GM23338 (cell line): Measurements from ENCODE around the gene FARP1. TPM values are rescaled to one million over a fixed set of nuclear protein-coding genes. Genes with fewer than 3 reads are reported as not detected.

Experiments used
- ATAC-seq: fragments of 200-7000 bp; cut with Tn5 transposase; 3 replicates; pipeline ENCODE4 v1.9.1; 2020
- DNase-seq: peaks from one replicate; pipeline ENCODE4 v3.0.0-alpha.2; 2015; ENCODE audit warnings: low spot score
- H2AFZ ChIP-seq: fragments of 200-600 bp; sonication (generic); 2 replicates; pipeline ENCODE4 v1.8.0; 2016; ENCODE audit warnings: antibody characterized with exemption, mild to moderate bottlenecking, moderate library complexity
- H3F3A ChIP-seq: fragments of 200-600 bp; sonication (generic); replicated peaks from 2 replicates; pipeline ENCODE4 v1.8.0; 2017; ENCODE audit warnings: antibody characterized with exemption, mixed run types, low read depth
- H3K27ac ChIP-seq: fragments of 200-600 bp; sonication (generic); 2 replicates; pipeline ENCODE4 v1.6.1; 2016; ENCODE audit warnings: low read depth
- H3K27me3 ChIP-seq: fragments of 200-600 bp; sonication (generic); 2 replicates; pipeline ENCODE4 v1.8.0; 2016; ENCODE audit warnings: mild to moderate bottlenecking, mixed run types, moderate library complexity; ENCODE audit not compliant: insufficient read depth
- H3K36me3 ChIP-seq: fragments of 200-600 bp; sonication (generic); 2 replicates; pipeline ENCODE4 v1.8.0; 2016; ENCODE audit warnings: mild to moderate bottlenecking; ENCODE audit not compliant: insufficient read depth
- H3K4me1 ChIP-seq: fragments of 200-600 bp; sonication (generic); 2 replicates; pipeline ENCODE4 v1.8.0; 2016; ENCODE audit warnings: mild to moderate bottlenecking, moderate library complexity; ENCODE audit not compliant: insufficient read depth
- H3K4me2 ChIP-seq: fragments of 200-600 bp; sonication (generic); 2 replicates; pipeline ENCODE4 v1.7.1; 2017; ENCODE audit warnings: mixed run types
- H3K4me3 ChIP-seq: fragments of 200-600 bp; sonication (generic); 2 replicates; pipeline ENCODE4 v1.6.1; 2016; ENCODE audit warnings: mixed run types
- H3K79me2 ChIP-seq: fragments of 200-600 bp; sonication (generic); replicated peaks from 2 replicates; pipeline ENCODE4 v1.8.0; 2017; ENCODE audit warnings: mild to moderate bottlenecking; ENCODE audit not compliant: insufficient read depth
- H3K9me2 ChIP-seq: fragments of 200-600 bp; sonication (generic); 2 replicates; pipeline ENCODE4 v1.8.0; 2017; ENCODE audit not compliant: insufficient read depth
- H4K20me1 ChIP-seq: fragments of 200-600 bp; sonication (generic); replicated peaks from 2 replicates; pipeline ENCODE4 v1.8.0; 2017; ENCODE audit warnings: mild to moderate bottlenecking; ENCODE audit not compliant: insufficient read depth
- H3K27ac Mint-ChIP-seq: 2 replicates; pipeline ENCODE4 v1.8.0; 2020; ENCODE audit warnings: inconsistent platforms, mild to moderate bottlenecking, moderate library complexity, mixed read lengths
- H3K27me3 Mint-ChIP-seq: 3 replicates; pipeline ENCODE4 v1.8.0; 2022; ENCODE audit warnings: low read depth, mild to moderate bottlenecking, moderate library complexity, mixed read lengths, inconsistent platforms; ENCODE audit not compliant: insufficient read depth, poor library complexity
- H3K36me3 Mint-ChIP-seq: 3 replicates; pipeline ENCODE4 v1.8.0; 2021; ENCODE audit warnings: low read depth, mild to moderate bottlenecking, inconsistent platforms, moderate library complexity, mixed read lengths
- H3K4me1 Mint-ChIP-seq: 3 replicates; pipeline ENCODE4 v1.8.0; 2020; ENCODE audit warnings: mild to moderate bottlenecking, inconsistent platforms, mixed read lengths
- H3K4me3 Mint-ChIP-seq: 3 replicates; pipeline ENCODE4 v1.8.0; 2021; ENCODE audit warnings: moderate library complexity, mild to moderate bottlenecking, inconsistent platforms, mixed read lengths
- H3K9me3 Mint-ChIP-seq: 3 replicates; pipeline ENCODE4 v1.8.0; 2020; ENCODE audit warnings: moderate library complexity, mild to moderate bottlenecking, inconsistent platforms, mixed read lengths
- CREB1 ChIP-seq: fragments of 250-450 bp; sonication (Bioruptor Pico); IDR thresholded peaks from 2 replicates; pipeline ENCODE4 v1.5.0; 2020; ENCODE audit warnings: low read depth, mild to moderate bottlenecking, moderate library complexity
- ETS1 ChIP-seq: IDR thresholded peaks from 2 replicates; pipeline ENCODE4 v1.6.1; 2016; ENCODE audit warnings: antibody characterized with exemption
- EZH2 ChIP-seq: fragments of 200-600 bp; sonication (generic); IDR thresholded peaks from one replicate; pipeline ENCODE4 v1.8.0; 2017; ENCODE audit warnings: antibody characterized with exemption, mild to moderate bottlenecking, low read depth; ENCODE audit not compliant: unreplicated experiment
- JUNB ChIP-seq: IDR thresholded peaks from one replicate; pipeline ENCODE4 v1.6.1; 2016; ENCODE audit warnings: antibody characterized with exemption; ENCODE audit not compliant: unreplicated experiment
- POLR2AphosphoS5 ChIP-seq: IDR thresholded peaks from 2 replicates; pipeline ENCODE4 v1.6.1; 2016; ENCODE audit warnings: antibody characterized with exemption, low read depth
- REST ChIP-seq: IDR thresholded peaks from one replicate; pipeline ENCODE4 v1.6.1; 2018; ENCODE audit warnings: antibody characterized with exemption; ENCODE audit not compliant: unreplicated experiment
- STAT1 ChIP-seq: IDR thresholded peaks from one replicate; pipeline ENCODE4 v1.6.1; 2016; ENCODE audit warnings: antibody characterized with exemption; ENCODE audit not compliant: unreplicated experiment
- ZNF331 ChIP-seq: fragments of 250-450 bp; sonication (Bioruptor Pico); IDR thresholded peaks from 2 replicates; pipeline ENCODE4 v1.5.0; 2020; ENCODE audit warnings: low read depth, mild to moderate bottlenecking, moderate library complexity
- polyA plus RNA-seq: library from polyadenylated mRNA; unstranded; fragments of >200 nt; fragmentation: Nextera tagmentation; extraction: Ambion mirVana; gene quantifications from 2 replicates; pipeline ENCODE4 v1.2.1, GENCODE V29; 2016
- total RNA-seq: library from RNA; depleted of rRNA; stranded (reverse); fragments of >200 nt; shearing (Covaris generic); gene quantifications from 2 replicates; pipeline ENCODE4 v1.2.3, GENCODE V29; 2014
- TF ChIP-seq, protein P1 (sequence below): fragments of 250-450 bp; sonication (Bioruptor Pico); IDR thresholded peaks from 2 replicates; pipeline ENCODE4 v1.5.0; 2020; ENCODE audit warnings: mild to moderate bottlenecking, moderate library complexity

FARP1 gene
- total and polyA plus RNA-seq, 2 experiments from 2014 or later, result 53.6 to 82.5 TPM

DNA sequence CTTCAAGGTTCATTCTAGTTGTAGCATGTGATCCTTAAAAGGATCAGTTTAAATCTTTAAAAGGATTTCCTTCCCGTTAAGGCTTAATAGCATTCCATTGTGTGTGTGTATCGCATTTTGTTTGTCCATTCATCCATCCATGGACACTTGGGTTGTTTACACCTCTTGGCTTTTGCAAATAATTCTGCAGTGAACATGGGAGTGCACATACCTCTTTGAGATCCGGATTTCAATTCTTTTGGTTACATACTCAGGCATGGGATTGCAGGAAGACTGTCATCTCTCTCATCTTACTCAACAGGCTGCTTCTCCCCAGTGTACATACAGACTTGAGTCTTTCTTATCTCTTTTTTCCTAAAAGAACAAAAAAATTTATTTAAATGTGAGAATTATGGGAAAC, 32.9 kb downstream of the FARP1 start:
- ATAC-seq, result no peak
- H3K27me3 Mint-ChIP-seq, result no peaks in the 10 kb centered on the region
- Histone ChIP-seq H3K79me2 (peaks cover 83% of the 10 kb centered on the region), H3F3A (no peaks in the 10 kb centered on the region; the same call in 1 of the 2 replicates), H3K4me2 (no peak overlapping the region), H2AFZ (no peak overlapping the region), H3K4me1 (peaks cover 63% of the 10 kb centered on the region), H3K27ac (no peak overlapping the region), H3K4me3 (no peak overlapping the region), H4K20me1 (no peaks in the 10 kb centered on the region), H3K27me3 (no peaks in the 10 kb centered on the region), H3K36me3 (no peaks in the 10 kb centered on the region), H3K9me2 (peaks cover 6% of the 10 kb centered on the region; the same call in 1 of the 2 replicates)
- H3K4me1 Mint-ChIP-seq, result peaks cover 60% of the 10 kb centered on the region
- H3K36me3 Mint-ChIP-seq, result peaks cover 20% of the 10 kb centered on the region
- H3K9me3 Mint-ChIP-seq, result no peaks in the 10 kb centered on the region; the same call in 2 of the 3 replicates
- no peak for DNase-seq
- no peak for TF ChIP-seq STAT1
- TF ChIP-seq, protein P1, sequence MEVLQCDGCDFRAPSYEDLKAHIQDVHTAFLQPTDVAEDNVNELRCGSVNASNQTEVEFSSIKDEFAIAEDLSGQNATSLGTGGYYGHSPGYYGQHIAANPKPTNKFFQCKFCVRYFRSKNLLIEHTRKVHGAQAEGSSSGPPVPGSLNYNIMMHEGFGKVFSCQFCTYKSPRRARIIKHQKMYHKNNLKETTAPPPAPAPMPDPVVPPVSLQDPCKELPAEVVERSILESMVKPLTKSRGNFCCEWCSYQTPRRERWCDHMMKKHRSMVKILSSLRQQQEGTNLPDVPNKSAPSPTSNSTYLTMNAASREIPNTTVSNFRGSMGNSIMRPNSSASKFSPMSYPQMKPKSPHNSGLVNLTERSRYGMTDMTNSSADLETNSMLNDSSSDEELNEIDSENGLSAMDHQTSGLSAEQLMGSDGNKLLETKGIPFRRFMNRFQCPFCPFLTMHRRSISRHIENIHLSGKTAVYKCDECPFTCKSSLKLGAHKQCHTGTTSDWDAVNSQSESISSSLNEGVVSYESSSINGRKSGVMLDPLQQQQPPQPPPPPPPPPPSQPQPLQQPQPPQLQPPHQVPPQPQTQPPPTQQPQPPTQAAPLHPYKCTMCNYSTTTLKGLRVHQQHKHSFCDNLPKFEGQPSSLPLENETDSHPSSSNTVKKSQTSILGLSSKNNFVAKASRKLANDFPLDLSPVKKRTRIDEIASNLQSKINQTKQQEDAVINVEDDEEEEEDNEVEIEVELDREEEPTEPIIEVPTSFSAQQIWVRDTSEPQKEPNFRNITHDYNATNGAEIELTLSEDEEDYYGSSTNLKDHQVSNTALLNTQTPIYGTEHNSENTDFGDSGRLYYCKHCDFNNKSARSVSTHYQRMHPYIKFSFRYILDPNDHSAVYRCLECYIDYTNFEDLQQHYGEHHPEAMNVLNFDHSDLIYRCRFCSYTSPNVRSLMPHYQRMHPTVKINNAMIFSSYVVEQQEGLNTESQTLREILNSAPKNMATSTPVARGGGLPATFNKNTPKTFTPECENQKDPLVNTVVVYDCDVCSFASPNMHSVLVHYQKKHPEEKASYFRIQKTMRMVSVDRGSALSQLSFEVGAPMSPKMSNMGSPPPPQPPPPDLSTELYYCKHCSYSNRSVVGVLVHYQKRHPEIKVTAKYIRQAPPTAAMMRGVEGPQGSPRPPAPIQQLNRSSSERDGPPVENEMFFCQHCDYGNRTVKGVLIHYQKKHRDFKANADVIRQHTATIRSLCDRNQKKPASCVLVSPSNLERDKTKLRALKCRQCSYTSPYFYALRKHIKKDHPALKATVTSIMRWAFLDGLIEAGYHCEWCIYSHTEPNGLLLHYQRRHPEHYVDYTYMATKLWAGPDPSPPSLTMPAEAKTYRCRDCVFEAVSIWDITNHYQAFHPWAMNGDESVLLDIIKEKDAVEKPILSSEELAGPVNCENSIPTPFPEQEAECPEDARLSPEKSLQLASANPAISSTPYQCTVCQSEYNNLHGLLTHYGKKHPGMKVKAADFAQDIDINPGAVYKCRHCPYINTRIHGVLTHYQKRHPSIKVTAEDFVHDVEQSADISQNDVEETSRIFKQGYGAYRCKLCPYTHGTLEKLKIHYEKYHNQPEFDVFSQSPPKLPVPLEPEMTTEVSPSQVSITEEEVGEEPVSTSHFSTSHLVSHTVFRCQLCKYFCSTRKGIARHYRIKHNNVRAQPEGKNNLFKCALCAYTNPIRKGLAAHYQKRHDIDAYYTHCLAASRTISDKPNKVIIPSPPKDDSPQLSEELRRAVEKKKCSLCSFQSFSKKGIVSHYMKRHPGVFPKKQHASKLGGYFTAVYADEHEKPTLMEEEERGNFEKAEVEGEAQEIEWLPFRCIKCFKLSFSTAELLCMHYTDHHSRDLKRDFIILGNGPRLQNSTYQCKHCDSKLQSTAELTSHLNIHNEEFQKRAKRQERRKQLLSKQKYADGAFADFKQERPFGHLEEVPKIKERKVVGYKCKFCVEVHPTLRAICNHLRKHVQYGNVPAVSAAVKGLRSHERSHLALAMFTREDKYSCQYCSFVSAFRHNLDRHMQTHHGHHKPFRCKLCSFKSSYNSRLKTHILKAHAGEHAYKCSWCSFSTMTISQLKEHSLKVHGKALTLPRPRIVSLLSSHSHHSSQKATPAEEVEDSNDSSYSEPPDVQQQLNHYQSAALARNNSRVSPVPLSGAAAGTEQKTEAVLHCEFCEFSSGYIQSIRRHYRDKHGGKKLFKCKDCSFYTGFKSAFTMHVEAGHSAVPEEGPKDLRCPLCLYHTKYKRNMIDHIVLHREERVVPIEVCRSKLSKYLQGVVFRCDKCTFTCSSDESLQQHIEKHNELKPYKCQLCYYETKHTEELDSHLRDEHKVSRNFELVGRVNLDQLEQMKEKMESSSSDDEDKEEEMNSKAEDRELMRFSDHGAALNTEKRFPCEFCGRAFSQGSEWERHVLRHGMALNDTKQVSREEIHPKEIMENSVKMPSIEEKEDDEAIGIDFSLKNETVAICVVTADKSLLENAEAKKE (CRISPR knock-in tag), result no peak
- H3K27ac Mint-ChIP-seq, result no peak overlapping the region
- H3K4me3 Mint-ChIP-seq, result no peak overlapping the region

GRCh38 chr13:98176777-98177608, 34.1 kb downstream of the FARP1 start, which contains the start of gene RNF113B:
Gene RNF113B (minus strand): TSS chr13:98177269. CDS start chr13:98177236, 33 bp downstream.
- Histone ChIP-seq H3K79me2 (peaks cover 81% of the 10 kb centered on the region), H4K20me1 (no peaks in the 10 kb centered on the region)
- TF ChIP-seq REST (no peak), EZH2 (no peak), JUNB (no peak), ETS1 (no peak), ZNF331 (CRISPR knock-in tag) (no peak), CREB1 (CRISPR knock-in tag) (no peak), POLR2AphosphoS5 (no peak)

More at GRCh38 chr13:98176777-98177608, 34.1 kb downstream of the FARP1 start, which contains the start of gene RNF113B:
- Histone ChIP-seq H3F3A (no peaks in the 10 kb centered on the region; the same call in 1 of the 2 replicates), H3K4me3 (no peak within 1 kb of the TSS), H3K36me3 (no peaks in the 10 kb centered on the region), H3K9me2 (peaks cover 6% of the 10 kb centered on the region; the same call in 1 of the 2 replicates), H2AFZ (no peak within 1 kb of the TSS), H3K4me2 (no peak within 1 kb of the TSS), H3K27me3 (no peaks in the 10 kb centered on the region), H3K4me1 (peaks cover 58% of the 10 kb centered on the region), H3K27ac (no peak within 1 kb of the TSS)
- Mint-ChIP-seq H3K9me3 (no peaks in the 10 kb centered on the region; the same call in 2 of the 3 replicates), H3K27me3 (peaks cover 2% of the 10 kb centered on the region), H3K4me3 (no peak within 1 kb of the TSS), H3K36me3 (peaks cover 20% of the 10 kb centered on the region), H3K4me1 (peaks cover 50% of the 10 kb centered on the region), H3K27ac (no peak within 1 kb of the TSS; the same call in 1 of the 2 replicates)
- ATAC-seq, result no peak
- no peak for DNase-seq
